ENCODE results near the gene GNAQ. TPM values are rescaled to one million over a fixed set of nuclear protein-coding genes. Genes with fewer than 3 reads are reported as not detected.

The GNAQ gene
- total and polyA plus RNA-seq, 2 donors (not counting 1 experiment from before 2014, with no cell fraction given): 0.60 to 1.4 TPM

DNA sequence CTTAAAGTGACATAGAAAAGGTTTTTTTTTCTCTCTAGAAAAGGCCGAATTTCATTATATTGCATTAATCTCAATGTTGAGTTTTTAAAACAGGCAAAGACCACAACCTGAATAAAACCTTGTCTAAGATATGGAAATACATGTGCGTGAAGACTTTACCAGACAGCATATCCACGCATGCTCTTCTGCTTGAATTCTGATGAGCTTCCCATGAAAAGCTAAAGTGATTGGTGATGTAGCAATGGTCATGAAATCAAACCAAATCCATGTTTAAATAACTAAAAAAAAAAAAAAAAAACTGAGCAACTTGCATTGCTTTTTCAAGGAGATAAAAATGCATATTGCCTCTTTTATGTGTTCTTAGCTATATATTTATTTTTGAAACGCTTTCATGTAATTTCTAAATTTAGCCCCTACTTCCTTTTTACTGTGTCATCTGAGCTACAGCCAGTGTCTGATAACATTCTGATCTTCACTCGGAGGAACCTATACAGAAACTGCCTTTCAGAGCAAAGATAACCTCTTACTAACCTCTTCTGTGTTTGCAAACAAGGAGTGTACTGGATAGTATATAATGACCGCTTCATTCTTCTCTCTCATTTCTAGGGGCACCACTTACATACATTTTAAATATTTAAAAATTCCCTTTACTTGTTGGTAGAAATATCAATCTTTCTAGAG is 204.4 kb downstream of the GNAQ start:
- CTCF ChIA-PET: interaction anchor here (0.7 kb wide), 1 partner anchor 993 kb away, joined by 4 read pairs; no protein-coding TSS in a partner anchor
- WGBS (ENCODE audit: insufficient coverage): no CpG with 5 or more reads among the region's 6 CpGs
- DNase-seq (peak; percentile 17), ATAC-seq (ENCODE audit: low read depth) (no peak)
- Histone ChIP-seq H3K36me3 (replicated peaks in 1 of 2; ENCODE audit: control extremely low read depth in 1 of 2, control insufficient read depth in 1 of 2, extremely low read depth in 1 of 2, insufficient read depth in 2 of 2, low read length in 1 of 2) (no peaks in the 10 kb centered on the region), H3K79me2 (ENCODE audit: control insufficient read depth, insufficient read depth, low read length) (no peaks in the 10 kb centered on the region), H3K9me3 (ENCODE audit: control extremely low read depth in 1 of 3, control insufficient read depth in 2 of 3, insufficient read depth in 1 of 3, low read length in 2 of 3) (no peaks in the 10 kb centered on the region), H3K9ac (ENCODE audit: low read length) (no peak overlapping the region), H4K20me1 (ENCODE audit: control insufficient read depth, insufficient read depth, low read length, poor library complexity, severe bottlenecking) (no peaks in the 10 kb centered on the region), H3K4me1 (ENCODE audit: control insufficient read depth in 2 of 2, insufficient read depth in 2 of 2, low read length in 2 of 2) (peaks cover 0 to 4% of the 10 kb centered on the region in 2 donors), H3K27ac (ENCODE audit: low read length in 2 of 2) (no peak overlapping the region), H3K4me3 (ENCODE audit: control extremely low read depth in 1 of 5, extremely low read depth in 1 of 5, insufficient read depth in 1 of 5, low read depth in 2 of 5, low read length in 4 of 5) (no peak overlapping the region), H3K4me2 (replicated peaks; ENCODE audit: low read depth, low read length, poor library complexity, severe bottlenecking) (peak overlapping the region; percentile 15), H3K27me3 (replicated peaks in 1 of 4; ENCODE audit: control extremely low read depth in 1 of 4, control insufficient read depth in 3 of 4, insufficient read depth in 4 of 4, low read length in 3 of 4) (no peaks in the 10 kb centered on the region), H2AFZ (ENCODE audit: insufficient read depth, low read depth, low read length, poor library complexity, severe bottlenecking) (no peak overlapping the region)
- TF ChIP-seq, protein P1, sequence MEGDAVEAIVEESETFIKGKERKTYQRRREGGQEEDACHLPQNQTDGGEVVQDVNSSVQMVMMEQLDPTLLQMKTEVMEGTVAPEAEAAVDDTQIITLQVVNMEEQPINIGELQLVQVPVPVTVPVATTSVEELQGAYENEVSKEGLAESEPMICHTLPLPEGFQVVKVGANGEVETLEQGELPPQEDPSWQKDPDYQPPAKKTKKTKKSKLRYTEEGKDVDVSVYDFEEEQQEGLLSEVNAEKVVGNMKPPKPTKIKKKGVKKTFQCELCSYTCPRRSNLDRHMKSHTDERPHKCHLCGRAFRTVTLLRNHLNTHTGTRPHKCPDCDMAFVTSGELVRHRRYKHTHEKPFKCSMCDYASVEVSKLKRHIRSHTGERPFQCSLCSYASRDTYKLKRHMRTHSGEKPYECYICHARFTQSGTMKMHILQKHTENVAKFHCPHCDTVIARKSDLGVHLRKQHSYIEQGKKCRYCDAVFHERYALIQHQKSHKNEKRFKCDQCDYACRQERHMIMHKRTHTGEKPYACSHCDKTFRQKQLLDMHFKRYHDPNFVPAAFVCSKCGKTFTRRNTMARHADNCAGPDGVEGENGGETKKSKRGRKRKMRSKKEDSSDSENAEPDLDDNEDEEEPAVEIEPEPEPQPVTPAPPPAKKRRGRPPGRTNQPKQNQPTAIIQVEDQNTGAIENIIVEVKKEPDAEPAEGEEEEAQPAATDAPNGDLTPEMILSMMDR (IDR thresholded peaks at IDR 0.05): no peak
- no peak for TF ChIP-seq EZH2 (IDR thresholded peaks at IDR 0.05; ENCODE audit: borderline replicate concordance, insufficient read depth, low read depth, low read length, poor library complexity, severe bottlenecking)
- intact Hi-C loops (cut with micrococcal nuclease): no loop called here
- no peak overlapping the region for H3K27ac Mint-ChIP-seq
- H3K9me3 Mint-ChIP-seq (ENCODE audit: insufficient read depth): no peaks in the 10 kb centered on the region
- no peaks in the 10 kb centered on the region for H3K27me3 Mint-ChIP-seq
- peak overlapping the region; percentile 37 for H3K4me3 Mint-ChIP-seq
- H3K4me1 Mint-ChIP-seq: peaks cover 12% of the 10 kb centered on the region
- POLR2A ChIA-PET: no interaction called here

DNA sequence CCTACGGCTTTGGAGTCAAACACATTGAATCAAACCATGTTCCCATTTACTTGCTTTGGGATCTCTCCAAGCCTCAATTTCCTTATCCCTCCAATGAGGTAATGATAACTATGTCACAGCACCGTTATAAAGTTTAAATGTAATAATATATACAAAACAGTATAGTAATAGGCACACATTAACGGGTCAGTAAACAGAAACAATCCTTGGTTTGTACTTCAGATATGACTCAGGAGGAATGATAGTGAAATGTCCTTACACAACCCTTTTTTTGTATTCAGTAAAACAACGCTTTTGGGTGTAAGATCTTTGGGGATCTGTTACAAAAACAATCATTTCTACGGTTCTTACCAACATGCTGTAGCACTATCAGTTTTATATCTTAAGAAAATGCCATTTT is 205.0 kb downstream of the GNAQ start:
- no CpG with 5 or more reads among the region's 5 CpGs for WGBS (ENCODE audit: insufficient coverage)
- TF ChIP-seq EZH2 (IDR thresholded peaks at IDR 0.05; ENCODE audit: borderline replicate concordance, insufficient read depth, low read depth, low read length, poor library complexity, severe bottlenecking): no peak
- TF ChIP-seq, protein P1 (IDR thresholded peaks at IDR 0.05): no peak
- H2AFZ ChIP-seq (ENCODE audit: insufficient read depth, low read depth, low read length, poor library complexity, severe bottlenecking): no peak overlapping the region
- no peaks in the 10 kb centered on the region for H3K79me2 ChIP-seq (ENCODE audit: control insufficient read depth, insufficient read depth, low read length)
- ChIA-PET CTCF (no interaction called here), POLR2A (no interaction called here)
- no peak overlapping the region for H3K4me2 ChIP-seq (replicated peaks; ENCODE audit: low read depth, low read length, poor library complexity, severe bottlenecking)
- Mint-ChIP-seq H3K27me3 (no peaks in the 10 kb centered on the region), H3K9me3 (ENCODE audit: insufficient read depth) (no peaks in the 10 kb centered on the region), H3K4me3 (no peak overlapping the region), H3K4me1 (peaks cover 12% of the 10 kb centered on the region), H3K27ac (no peak overlapping the region)
- H3K27me3 ChIP-seq (replicated peaks in 1 of 4; ENCODE audit: control extremely low read depth in 1 of 4, control insufficient read depth in 3 of 4, insufficient read depth in 4 of 4, low read length in 3 of 4): no peaks in the 10 kb centered on the region
- H3K36me3 ChIP-seq (replicated peaks in 1 of 2; ENCODE audit: control extremely low read depth in 1 of 2, control insufficient read depth in 1 of 2, extremely low read depth in 1 of 2, insufficient read depth in 2 of 2, low read length in 1 of 2): no peaks in the 10 kb centered on the region
- no peaks in the 10 kb centered on the region for H3K9me3 ChIP-seq (ENCODE audit: control extremely low read depth in 1 of 3, control insufficient read depth in 2 of 3, insufficient read depth in 1 of 3, low read length in 2 of 3)
- H3K27ac ChIP-seq (ENCODE audit: low read length in 2 of 2): no peak overlapping the region
- H4K20me1 ChIP-seq (ENCODE audit: control insufficient read depth, insufficient read depth, low read length, poor library complexity, severe bottlenecking): no peaks in the 10 kb centered on the region
- ATAC-seq (ENCODE audit: low read depth) (no peak), DNase-seq (no peak)
- no peak overlapping the region for H3K9ac ChIP-seq (ENCODE audit: low read length)
- H3K4me3 ChIP-seq (ENCODE audit: control extremely low read depth in 1 of 5, extremely low read depth in 1 of 5, insufficient read depth in 1 of 5, low read depth in 2 of 5, low read length in 4 of 5): no peak overlapping the region
- peaks cover 0 to 4% of the 10 kb centered on the region in 2 donors for H3K4me1 ChIP-seq (ENCODE audit: control insufficient read depth in 2 of 2, insufficient read depth in 2 of 2, low read length in 2 of 2)
- intact Hi-C loops (cut with micrococcal nuclease): no loop called here

All from B cell (primary cell).